Measurements from ENCODE around the gene RND3.

RND3 gene

GRCh38 chr2:150445398-150445797 lies 42.1 kb downstream of the RND3 start:
- in situ Hi-C loops (cut with MboI; ENCODE audit: low sequenced_read_pairs), result no loop called here

GRCh38 chr2:150442484-150442883 lies 45.0 kb downstream of the RND3 start:
- in situ Hi-C loops (cut with MboI; ENCODE audit: low sequenced_read_pairs), result no loop called here

GRCh38 chr2:150441784-150442183 lies 45.7 kb downstream of the RND3 start:
- in situ Hi-C loops (cut with MboI; ENCODE audit: low sequenced_read_pairs), result no loop called here

GRCh38 chr2:150441226-150441625 lies 46.2 kb downstream of the RND3 start:
- in situ Hi-C loops (cut with MboI; ENCODE audit: low sequenced_read_pairs), result no loop called here

- in situ Hi-C loops (cut with MboI; ENCODE audit: low sequenced_read_pairs), result no loop called here
These were observed 48.8 kb downstream of the RND3 start for GRCh38 chr2:150438654-150439053.

- in situ Hi-C loops (cut with MboI; ENCODE audit: low sequenced_read_pairs), result no loop called here
These were observed 49.4 kb downstream of the RND3 start for GRCh38 chr2:150438041-150438440.

DNA sequence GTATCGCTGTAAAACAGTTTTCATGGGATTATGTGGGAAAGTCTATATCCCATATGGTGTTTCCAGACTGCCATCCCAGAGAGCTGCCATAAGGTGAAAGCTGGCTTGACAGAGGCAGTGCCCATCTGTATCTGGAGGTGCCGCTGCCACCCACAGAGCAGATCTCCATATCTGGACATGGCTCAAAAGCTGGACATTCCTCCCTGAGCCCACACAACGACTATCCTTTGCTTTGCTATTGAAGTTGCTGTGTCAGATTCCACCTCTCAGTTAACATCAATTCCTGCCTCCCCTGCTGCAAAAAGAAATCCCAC lies 55.2 kb downstream of the RND3 start:
- in situ Hi-C loops (cut with MboI; ENCODE audit: low sequenced_read_pairs), result no loop called here

GRCh38 chr2:150431561-150432311 lies 55.7 kb downstream of the RND3 start:
- in situ Hi-C loops (cut with MboI; ENCODE audit: low sequenced_read_pairs), result no loop called here

DNA sequence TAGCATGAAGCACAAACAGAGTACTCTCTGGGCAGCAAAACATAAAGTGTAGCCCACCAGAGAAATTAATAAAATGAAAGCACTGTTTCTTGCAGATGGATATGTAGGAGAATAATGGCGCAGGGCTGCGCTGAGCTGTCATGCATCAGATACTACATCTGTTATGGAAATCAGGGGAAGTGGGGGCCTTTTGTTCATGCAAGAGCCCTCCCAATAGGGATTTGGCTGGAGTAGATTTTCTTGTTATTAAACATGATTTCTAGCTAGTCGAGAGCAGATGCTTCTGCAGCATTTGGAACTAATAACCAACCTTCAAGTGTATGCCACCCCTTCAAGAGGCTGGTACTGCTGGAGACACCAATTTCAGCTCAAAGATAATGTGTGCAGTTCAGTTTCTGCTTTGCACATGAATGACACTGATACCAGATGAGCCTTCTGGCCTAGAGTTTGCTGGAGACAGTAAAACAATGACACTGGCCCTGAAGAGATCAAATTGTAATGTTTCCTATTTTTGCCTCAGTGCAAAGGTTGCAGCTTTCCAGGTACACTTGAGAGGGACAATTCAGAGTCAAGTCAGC lies 58.0 kb downstream of the RND3 start:
- in situ Hi-C loops (cut with MboI; ENCODE audit: low sequenced_read_pairs), result no loop called here

DNA sequence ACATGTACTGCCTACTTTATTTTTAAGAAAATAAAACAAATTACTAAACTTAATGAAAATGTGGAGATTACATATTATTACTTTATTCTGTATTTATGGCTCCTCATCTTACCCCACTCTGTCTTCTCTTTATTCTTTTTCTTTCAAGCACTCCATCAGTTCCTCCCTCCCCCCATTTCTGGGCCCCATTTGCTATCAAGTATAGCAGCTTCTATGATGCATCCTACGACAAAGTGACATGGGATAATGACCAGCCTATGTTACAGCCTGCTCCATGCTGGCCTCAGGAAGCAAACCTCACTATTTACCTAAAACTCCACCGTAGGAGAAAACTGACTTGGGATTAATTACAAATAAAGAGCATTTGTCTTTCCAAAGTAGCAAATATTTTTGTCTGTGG lies 58.8 kb downstream of the RND3 start:
- in situ Hi-C loops (cut with MboI; ENCODE audit: low sequenced_read_pairs), result no loop called here

DNA sequence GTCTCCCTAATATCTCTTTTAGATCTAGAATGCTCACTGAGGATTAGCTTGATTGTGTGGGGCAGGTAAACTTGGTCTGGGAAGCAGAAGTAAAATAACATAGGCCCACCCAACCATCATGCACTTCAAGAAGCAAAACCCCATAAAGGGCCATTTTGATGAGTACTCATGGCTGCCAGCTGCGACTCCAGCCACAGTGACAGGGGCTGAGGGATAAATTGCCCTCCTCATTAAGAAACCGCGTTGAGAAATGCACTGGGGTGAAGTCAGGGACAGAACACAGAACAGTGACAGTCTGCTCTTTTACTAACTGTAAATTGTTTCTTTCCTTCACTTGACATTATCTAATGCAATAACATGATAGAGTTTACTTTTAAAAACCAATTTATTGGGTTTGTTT lies 60.2 kb downstream of the RND3 start:
- in situ Hi-C loops (cut with MboI; ENCODE audit: low sequenced_read_pairs), result no loop called here

DNA sequence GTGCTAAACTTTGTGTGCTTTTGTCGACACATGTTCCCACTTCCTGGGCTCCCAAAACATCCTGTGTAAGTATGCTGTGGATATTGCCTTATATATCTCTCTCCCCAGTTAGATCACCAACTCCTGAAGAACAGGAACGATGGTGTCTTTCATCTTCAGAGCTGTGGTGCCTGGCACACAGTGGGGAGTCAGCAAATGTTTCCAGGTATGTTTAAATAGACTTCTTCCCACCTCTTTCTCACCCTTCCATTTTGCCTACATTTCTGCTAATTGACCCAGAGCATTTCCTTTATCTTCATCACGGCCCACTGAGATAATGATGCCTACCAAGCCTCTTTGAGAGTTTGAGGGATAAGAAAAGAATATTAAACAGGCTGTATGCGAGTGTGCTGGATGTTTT lies 60.7 kb downstream of the RND3 start:
- in situ Hi-C loops (cut with MboI; ENCODE audit: low sequenced_read_pairs), result no loop called here

DNA sequence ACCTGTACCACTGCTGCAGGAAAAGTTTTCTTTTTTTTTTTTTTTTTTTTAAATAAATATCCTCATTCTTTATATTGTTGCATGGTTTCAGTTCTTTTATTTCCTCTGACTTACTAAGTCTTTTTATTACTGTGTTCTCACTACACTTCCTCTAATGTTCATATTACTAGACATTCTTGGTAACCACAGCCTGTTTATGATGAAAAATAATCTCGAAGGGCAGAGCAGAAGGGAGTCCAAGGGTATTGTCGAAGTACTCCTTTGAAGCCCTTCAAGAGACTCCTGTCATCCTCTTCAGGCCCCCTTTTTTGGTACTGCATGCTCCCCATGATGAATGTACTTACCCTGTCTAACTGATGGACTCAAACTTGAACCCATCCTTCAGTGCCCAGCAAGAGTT lies 61.2 kb downstream of the RND3 start:
- in situ Hi-C loops (cut with MboI; ENCODE audit: low sequenced_read_pairs), result no loop called here

DNA sequence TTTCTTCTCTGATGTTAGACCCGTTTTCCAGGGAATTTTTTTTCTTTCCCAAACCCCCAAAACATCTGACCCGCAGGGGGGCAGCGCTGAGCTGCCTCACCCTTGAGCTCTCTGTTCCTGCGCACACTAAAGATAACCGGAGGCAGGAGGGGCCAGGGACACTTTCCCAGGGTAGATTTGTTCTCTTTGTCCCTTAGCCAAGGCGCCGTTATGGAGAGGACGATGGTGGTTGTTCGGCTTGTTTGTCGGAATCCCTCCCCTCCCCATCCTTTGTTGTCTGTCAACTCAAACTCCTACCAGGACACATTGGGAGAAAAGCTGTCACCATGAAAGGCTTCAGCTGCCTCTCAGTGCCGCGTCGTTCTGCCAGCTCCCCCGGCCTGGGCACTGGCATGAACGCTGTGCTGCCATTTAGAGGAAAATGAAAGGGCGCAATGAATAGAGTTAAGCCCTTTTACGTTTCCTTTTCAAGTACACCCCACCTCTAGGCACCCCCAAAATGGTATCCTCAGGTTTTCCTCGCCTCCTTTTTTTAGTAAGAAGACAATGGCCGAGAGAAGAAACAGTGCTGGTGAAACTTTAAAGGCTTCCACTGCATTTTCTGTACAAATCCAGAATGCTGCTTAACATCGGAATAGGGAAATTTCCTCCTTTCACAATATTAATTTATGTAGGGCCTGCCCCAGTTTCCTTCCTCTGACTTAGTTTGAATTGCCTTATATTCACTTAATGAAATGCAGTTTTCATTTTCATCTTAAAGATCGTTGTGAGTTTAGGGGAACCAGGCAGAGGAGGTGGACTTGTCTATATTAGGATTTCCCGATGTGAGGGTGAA lies 62.1 kb downstream of the RND3 start:
- in situ Hi-C loops (cut with MboI; ENCODE audit: low sequenced_read_pairs), result no loop called here

DNA sequence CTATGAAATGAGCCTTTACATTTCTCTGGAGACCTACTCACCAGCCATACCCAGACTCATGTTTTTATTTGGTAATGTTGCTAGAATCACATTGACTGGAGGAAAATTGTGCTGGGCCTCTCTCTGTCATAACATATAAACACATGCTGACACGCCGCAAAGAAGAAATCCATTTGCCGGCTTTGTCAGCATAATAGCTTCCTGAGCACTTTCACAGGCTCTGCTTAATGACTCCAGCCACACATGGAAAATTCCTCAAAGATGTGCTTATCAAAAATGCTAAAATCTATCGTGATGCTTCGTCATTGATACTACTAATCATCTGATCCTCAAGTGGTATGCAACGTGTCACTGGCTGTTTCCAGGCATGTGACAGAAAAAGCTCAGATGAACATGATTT lies 63.1 kb downstream of the RND3 start:
- in situ Hi-C loops (cut with MboI; ENCODE audit: low sequenced_read_pairs), result no loop called here

GRCh38 chr2:150421126-150421651 lies 66.3 kb downstream of the RND3 start:
- in situ Hi-C loops (cut with MboI; ENCODE audit: low sequenced_read_pairs), result no loop called here

GRCh38 chr2:150418916-150419315 lies 68.6 kb downstream of the RND3 start:
- in situ Hi-C loops (cut with MboI; ENCODE audit: low sequenced_read_pairs), result no loop called here
